SK-N-SH (cell line): ENCODE measurements around the gene TRA2B. TPM values are rescaled to one million over a fixed set of nuclear protein-coding genes. Genes with fewer than 3 reads are reported as not detected.

ENCODE experiments used
- CTCF ChIA-PET: fragments of 300-600, 350-600 bp; formaldehyde crosslinking; extraction: SDS; loops from one replicate; lab custom pipeline; 2021; lab: Yijun Ruan, JAX
- POLR2A ChIA-PET: fragments of 350-600 bp; sonication (Branson Sonifier 250); formaldehyde crosslinking; extraction: SDS; loops from one replicate; lab custom pipeline; 2020; ENCODE audit warnings: antibody characterized with exemption, inconsistent platforms; lab: Yijun Ruan, JAX
- DNase-seq: peaks from one replicate; pipeline ENCODE4 v3.0.0; 2012
- H2AFZ ChIP-seq: fragments of 200-600 bp; sonication (generic); 2 replicates; pipeline ENCODE4 v1.8.1; 2016; ENCODE audit warnings: antibody characterized with exemption, mild to moderate bottlenecking, low read depth
- H3F3A ChIP-seq: fragments of 200-600 bp; sonication (generic); replicated peaks from 2 replicates; pipeline ENCODE3; 2016; ENCODE audit warnings: antibody characterized with exemption, mild to moderate bottlenecking; ENCODE audit not compliant: insufficient read depth
- H3K27ac ChIP-seq, 2 experiments: fragments of 200-500 bp in 1 of 2; fragments of 200-600 bp in 1 of 2; sonication (Bioruptor generic) in 1 of 2; sonication (generic), shearing (Covaris generic) in 1 of 2; 2 replicates each; pipeline versions ENCODE4 v1.5.1 to v1.6.1; 2014 to 2016; ENCODE audit warnings: low read depth in 2 of 2, inconsistent platforms in 1 of 2, low read length in 1 of 2, mild to moderate bottlenecking in 1 of 2, mixed read lengths in 1 of 2
- H3K27me3 ChIP-seq: fragments of 200-600 bp; sonication (generic), shearing (Covaris generic); 2 replicates; pipeline ENCODE4 v1.6.1; 2016; ENCODE audit warnings: mixed run types; ENCODE audit not compliant: insufficient read depth
- H3K36me3 ChIP-seq, 2 experiments: fragments of 200-500 bp in 1 of 2; fragments of 200-600 bp in 1 of 2; sonication (Bioruptor generic) in 1 of 2; sonication (generic) in 1 of 2; replicated peaks in 1 of 2; 2 replicates each; pipeline versions ENCODE3 to v1.5.1; 2014 to 2016; ENCODE audit warnings: low read length in 1 of 2, mild to moderate bottlenecking in 1 of 2; ENCODE audit not compliant: insufficient read depth in 2 of 2, control insufficient read depth in 1 of 2
- H3K4me1 ChIP-seq, 2 experiments: fragments of 200-500 bp in 1 of 2; fragments of 200-600 bp in 1 of 2; sonication (Bioruptor generic) in 1 of 2; sonication (generic), shearing (Covaris generic) in 1 of 2; 2 replicates each; pipeline versions ENCODE4 v1.5.1 to v1.6.1; 2014 to 2016; ENCODE audit warnings: low read depth in 1 of 2, low read length in 1 of 2, mixed run types in 1 of 2; ENCODE audit not compliant: insufficient read depth in 2 of 2, control insufficient read depth in 1 of 2
- H3K4me2 ChIP-seq: fragments of 200-600 bp; sonication (generic), shearing (Covaris generic); 2 replicates; pipeline ENCODE4 v1.6.1; 2017; ENCODE audit warnings: mixed run types
- H3K4me3 ChIP-seq, 2 experiments: fragments of 200-500 bp in 1 of 2; fragments of 200-600 bp in 1 of 2; sonication (Bioruptor generic) in 1 of 2; sonication (generic), shearing (Covaris generic) in 1 of 2; 2 replicates each; pipeline versions ENCODE4 v1.5.1 to v1.8.1; 2014 to 2016; ENCODE audit warnings: low read depth in 2 of 2, inconsistent platforms in 1 of 2, low read length in 1 of 2, mild to moderate bottlenecking in 1 of 2, mixed read lengths in 1 of 2, moderate library complexity in 1 of 2
- H3K79me2 ChIP-seq: fragments of 200-600 bp; sonication (generic); 2 replicates; pipeline ENCODE4 v1.8.1; 2017; ENCODE audit warnings: mild to moderate bottlenecking; ENCODE audit not compliant: insufficient read depth
- H3K9ac ChIP-seq: fragments of 200-600 bp; sonication (generic); 2 replicates; pipeline ENCODE4 v1.6.1; 2017; ENCODE audit warnings: mixed run types
- H3K9me2 ChIP-seq: fragments of 200-600 bp; sonication (generic); 2 replicates; pipeline ENCODE4 v1.6.1; 2017; ENCODE audit warnings: mixed run types
- H3K9me3 ChIP-seq: fragments of 200-600 bp; sonication (generic); 2 replicates; pipeline ENCODE4 v1.6.1; 2017; ENCODE audit warnings: mixed run types, mild to moderate bottlenecking, moderate library complexity
- H4K20me1 ChIP-seq: fragments of 200-600 bp; sonication (generic); 2 replicates; pipeline ENCODE4 v1.6.1; 2017; ENCODE audit warnings: mild to moderate bottlenecking, mixed run types; ENCODE audit not compliant: insufficient read depth
- ELF1 ChIP-seq: IDR thresholded peaks from 2 replicates; pipeline ENCODE4 v1.4.0; 2012
- EP300 ChIP-seq, 2 experiments: IDR thresholded peaks; 2 replicates each; pipeline versions ENCODE4 v1.4.0 to v1.6.1; 2012; ENCODE audit warnings: borderline replicate concordance in 1 of 2, low read depth in 1 of 2, low read length in 1 of 2
- EZH2phosphoT487 ChIP-seq: fragments of 200-600 bp; sonication (generic); IDR thresholded peaks from 2 replicates; pipeline ENCODE4 v1.6.1; 2017; ENCODE audit warnings: low read depth, mixed run types, mild to moderate bottlenecking, antibody characterized with exemption, moderate library complexity, borderline replicate concordance
- FOSL2 ChIP-seq: IDR thresholded peaks from 2 replicates; pipeline ENCODE4 v1.4.0; 2012; ENCODE audit warnings: low read depth, mild to moderate bottlenecking, moderate library complexity, borderline replicate concordance
- FOXJ3 ChIP-seq: sonication (generic); formaldehyde crosslinking; IDR thresholded peaks from 2 replicates; pipeline ENCODE4 v1.5.1; 2020; ENCODE audit warnings: mild to moderate bottlenecking, missing genetic modification reagents
- FOXM1 ChIP-seq: IDR thresholded peaks from 2 replicates; pipeline ENCODE4 v1.4.0; 2012; ENCODE audit warnings: low read depth, mild to moderate bottlenecking
- GATA2 ChIP-seq: sonication (generic); formaldehyde crosslinking; IDR thresholded peaks from 2 replicates; pipeline ENCODE4 v1.5.0; 2020; ENCODE audit warnings: mild to moderate bottlenecking, missing genetic modification reagents
- IRF3 ChIP-seq: fragments of 150-350 bp; IDR thresholded peaks from 2 replicates; pipeline ENCODE4 v1.6.1; 2016; ENCODE audit warnings: mild to moderate bottlenecking, low read depth, low read length
- MAX ChIP-seq: IDR thresholded peaks from 2 replicates; pipeline ENCODE4 v1.4.0; 2012; ENCODE audit warnings: low read depth
- NFIC ChIP-seq: IDR thresholded peaks from 2 replicates; pipeline ENCODE4 v1.4.0; 2012; ENCODE audit warnings: borderline replicate concordance
- PBX3 ChIP-seq: IDR thresholded peaks from 2 replicates; pipeline ENCODE4; 2012
- REST ChIP-seq: IDR thresholded peaks from 2 replicates; pipeline ENCODE4 v1.6.1; 2012; ENCODE audit warnings: mild to moderate bottlenecking, low read depth, low read length, moderate library complexity
- RFX5 ChIP-seq: IDR thresholded peaks from 2 replicates; pipeline ENCODE4 v1.6.1; 2012; ENCODE audit warnings: mild to moderate bottlenecking, improper control_type of control experiment, low read length
- USF1 ChIP-seq: IDR thresholded peaks from 2 replicates; pipeline ENCODE4 v1.4.0; 2012; ENCODE audit warnings: low read depth, borderline replicate concordance
- USF2 ChIP-seq: fragments of 150-350 bp; IDR thresholded peaks from 2 replicates; pipeline ENCODE4 v1.6.1; 2017; ENCODE audit warnings: antibody characterized with exemption, low read length, low read depth, borderline replicate concordance
- WGBS: methylation state at CpG from one replicate; pipeline ENCODE4 v1.1.6; 2017; ENCODE audit warnings: low lambda C conversion rate; 5-methylcytosine and 5-hydroxymethylcytosine counted together
- polyA plus RNA-seq, 3 experiments: library from polyadenylated mRNA; depleted of rRNA; stranded (reverse); fragments of >200 nt; gene quantifications; 2 replicates each; pipeline ENCODE4 v1.2.3, GENCODE V29; 2012

Gene TRA2B
- polyA plus RNA-seq, 1 of the 3 experiments (the other 2 are of a cell fraction), result 212 TPM

- H3K4me2 ChIP-seq, result no peak overlapping the region
- no peaks in the 10 kb centered on the region for H3K79me2 ChIP-seq
- ChIA-PET POLR2A (no interaction called here), CTCF (interaction anchor here (0.9 to 4.9 kb wide), 8 partner anchors 11 to 842 kb away, joined by 3 to 49 read pairs (median 13); no protein-coding TSS in a partner anchor)
- WGBS, result 83% methylated on average over 8 of the region's 8 CpGs
- H3K27ac ChIP-seq, result no peak overlapping the region
- peaks cover 0 to 3% of the 10 kb centered on the region in 2 experiments; a peak in 1 of 4 replicates for H3K4me1 ChIP-seq
- no peaks in the 10 kb centered on the region for H3K27me3 ChIP-seq
- no peak for DNase-seq
- H3K36me3 ChIP-seq, result no peaks in the 10 kb centered on the region
- no peak overlapping the region for H3K9ac ChIP-seq
- H3K9me2 ChIP-seq, result no peaks in the 10 kb centered on the region
- H3K9me3 ChIP-seq, result no peaks in the 10 kb centered on the region
- no peak overlapping the region for H2AFZ ChIP-seq
- no peak overlapping the region for H3K4me3 ChIP-seq
- TF ChIP-seq EP300 (IDR thresholded peaks at IDR 0.05; ENCODE audit: borderline replicate concordance in 1 of 2, low read depth in 1 of 2, low read length in 1 of 2) (no peak), GATA2 (CRISPR knock-in tag) (no peak), NFIC (no peak), ELF1 (no peak), USF1 (no peak), IRF3 (no peak), RFX5 (no peak), MAX (no peak), USF2 (no peak), FOXJ3 (CRISPR knock-in tag) (no peak), PBX3 (no peak), FOXM1 (no peak)
- H4K20me1 ChIP-seq, result no peaks in the 10 kb centered on the region
- no peaks in the 10 kb centered on the region for H3F3A ChIP-seq
These were observed 41.9 kb upstream of the TRA2B start for GRCh38 chr3:185979721-185980121.

GRCh38 chr3:185978516-185978915, 40.7 kb upstream of the TRA2B start:
- DNase-seq, result no peak
- TF ChIP-seq ELF1 (no peak), EZH2phosphoT487 (no peak), FOSL2 (no peak), REST (no peak), FOXM1 (no peak)
- Histone ChIP-seq H3K9me3 (no peaks in the 10 kb centered on the region), H3K27me3 (no peaks in the 10 kb centered on the region), H3K9ac (no peak overlapping the region), H3K27ac (no peak overlapping the region), H3K4me3 (no peak overlapping the region), H3K4me1 (no peaks in the 10 kb centered on the region), H2AFZ (no peak overlapping the region), H3K36me3 (no peaks in the 10 kb centered on the region), H3K79me2 (no peaks in the 10 kb centered on the region), H3K4me2 (no peak overlapping the region), H4K20me1 (no peaks in the 10 kb centered on the region), H3K9me2 (no peaks in the 10 kb centered on the region), H3F3A (no peaks in the 10 kb centered on the region)
- POLR2A ChIA-PET, result no interaction called here
- 57% methylated on average over 5 of the region's 5 CpGs for WGBS
- CTCF ChIA-PET, result interaction anchor here (0.6 to 4.9 kb wide), 21 partner anchors 10 to 648 kb away, joined by 3 to 49 read pairs (median 5); no protein-coding TSS in a partner anchor
